Fibroblast of the conjunctiva (primary cell): Measurements from ENCODE around the gene KRT24.

Source experiments
- DNase-seq: peaks from one replicate; pipeline ENCODE4 v3.0.0-alpha.2; 2010; ENCODE audit warnings: low read depth

The KRT24 gene

DNA sequence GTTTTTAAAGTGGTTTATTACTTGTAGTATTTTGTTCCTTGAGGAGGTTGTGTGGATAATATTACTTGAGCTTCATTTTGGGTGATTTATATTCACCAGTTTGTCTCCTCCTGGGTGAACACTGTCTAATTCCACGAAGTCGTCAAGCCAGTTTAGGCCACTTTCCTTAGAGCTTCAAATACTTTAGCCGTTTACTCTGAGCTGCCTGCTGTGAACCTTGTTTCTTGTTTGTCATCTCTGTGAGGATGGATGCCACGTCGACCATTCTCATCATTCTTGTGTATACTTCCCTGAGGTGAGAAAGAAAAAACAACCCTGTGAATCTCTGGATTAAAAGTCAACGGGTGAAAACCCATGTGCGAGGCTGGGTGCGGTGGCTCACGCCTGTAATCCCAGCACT is 9.0 kb downstream of the KRT24 start:
- DNase-seq, result no peak

DNA sequence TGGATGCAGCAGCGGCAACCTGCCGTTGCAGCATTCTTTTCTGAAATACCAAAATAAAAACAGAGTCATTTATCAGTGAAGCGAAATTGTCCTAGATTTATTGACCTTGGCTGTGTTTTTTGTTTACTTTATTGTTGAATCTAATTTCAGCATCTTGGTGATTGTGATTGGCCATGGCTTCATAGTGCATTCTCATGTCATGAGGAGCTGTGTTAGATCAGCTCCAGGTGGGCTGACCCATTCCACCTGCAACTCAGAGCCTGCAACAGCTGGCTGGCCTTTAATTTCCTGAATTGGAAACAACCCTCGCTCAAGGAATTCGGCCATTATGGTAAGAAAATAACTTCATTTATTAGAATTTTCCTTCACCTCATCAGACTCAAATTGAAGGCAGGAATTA is 16.4 kb downstream of the KRT24 start:
- DNase-seq, result no peak

DNA sequence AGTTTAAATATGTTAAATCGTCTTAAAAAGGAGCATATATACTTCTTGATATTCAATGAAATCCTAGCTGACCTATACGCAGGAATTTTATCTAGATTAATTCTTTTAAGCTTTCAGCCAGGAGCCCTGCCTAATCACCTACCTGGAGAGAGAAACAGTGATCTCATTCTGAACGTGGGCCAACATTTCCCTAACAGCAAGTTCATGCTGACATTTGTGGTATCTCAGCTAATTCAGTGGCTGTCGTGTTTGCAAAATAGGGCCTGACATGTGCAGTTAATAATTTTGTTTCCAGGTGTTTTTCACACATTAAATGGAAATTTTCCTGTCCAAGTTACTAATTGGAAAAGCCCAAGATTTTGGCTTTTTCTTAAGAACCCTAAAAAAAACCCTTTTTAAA is 17.4 kb downstream of the KRT24 start:
- DNase-seq, result no peak

DNA sequence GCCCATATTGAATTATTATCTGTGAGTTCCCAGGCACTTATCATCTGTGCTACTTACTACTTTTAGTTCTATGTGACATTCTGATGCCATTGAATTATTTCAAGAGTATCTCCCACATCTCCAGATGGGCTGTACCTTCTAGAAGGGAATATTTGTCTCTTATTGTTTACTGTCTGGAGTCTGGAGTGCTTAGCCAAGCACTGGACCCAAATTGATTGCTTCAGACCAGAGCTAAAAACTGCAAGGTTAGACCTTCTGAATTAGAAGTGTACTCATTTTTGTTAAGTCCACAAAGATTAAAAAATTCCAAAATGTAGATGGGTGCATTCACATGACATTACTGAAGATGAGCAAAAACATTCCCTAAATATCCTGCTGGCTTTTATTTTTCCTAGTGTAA is 22.6 kb downstream of the KRT24 start:
- no peak for DNase-seq

DNA sequence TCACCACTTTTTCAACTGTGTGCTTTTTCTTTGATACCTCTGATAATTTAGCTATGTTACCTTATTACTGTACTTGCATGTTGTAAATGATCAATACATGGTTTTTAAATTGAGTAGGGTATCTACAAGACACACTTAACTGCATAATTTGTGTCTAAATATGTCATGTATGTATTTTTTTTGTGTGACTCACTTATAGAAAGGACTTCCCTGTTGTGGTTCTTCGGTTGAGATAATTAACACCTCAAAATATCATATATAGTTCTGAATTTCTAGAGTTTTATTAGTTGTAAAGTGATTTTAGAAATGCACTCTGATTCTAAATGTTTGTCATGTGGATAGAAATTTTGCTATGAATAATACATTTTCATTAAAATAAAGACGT is 24.0 kb downstream of the KRT24 start:
- DNase-seq, result no peak

DNA sequence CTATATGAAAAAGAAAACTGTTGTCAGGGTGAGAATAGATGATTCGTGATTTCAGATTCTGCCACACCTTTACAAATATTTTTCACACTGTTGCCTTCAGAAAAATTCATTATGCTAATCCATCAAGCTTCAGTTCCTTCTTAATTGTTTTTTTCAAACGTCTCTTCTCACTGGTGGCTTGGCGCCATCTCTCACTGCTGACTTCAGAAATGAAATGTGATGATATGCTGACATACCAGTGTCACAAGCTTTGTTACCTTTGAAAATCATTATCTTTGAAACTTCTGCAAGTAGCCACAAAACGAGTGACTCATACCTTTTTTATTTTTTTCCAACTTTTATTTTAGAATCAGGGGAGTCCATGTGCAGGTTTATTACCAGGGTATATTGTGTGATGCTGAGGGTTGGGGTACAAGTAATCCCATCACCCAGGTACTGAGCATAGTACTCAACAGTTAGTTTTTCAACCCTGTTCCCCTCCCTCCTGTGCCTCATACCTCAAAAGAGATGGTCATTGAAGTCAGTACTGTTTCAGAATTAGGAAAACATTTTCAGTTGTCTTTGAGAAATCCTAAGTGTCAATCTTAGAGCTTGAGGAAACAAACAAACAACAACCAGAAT is 24.5 kb downstream of the KRT24 start:
- no peak for DNase-seq

DNA sequence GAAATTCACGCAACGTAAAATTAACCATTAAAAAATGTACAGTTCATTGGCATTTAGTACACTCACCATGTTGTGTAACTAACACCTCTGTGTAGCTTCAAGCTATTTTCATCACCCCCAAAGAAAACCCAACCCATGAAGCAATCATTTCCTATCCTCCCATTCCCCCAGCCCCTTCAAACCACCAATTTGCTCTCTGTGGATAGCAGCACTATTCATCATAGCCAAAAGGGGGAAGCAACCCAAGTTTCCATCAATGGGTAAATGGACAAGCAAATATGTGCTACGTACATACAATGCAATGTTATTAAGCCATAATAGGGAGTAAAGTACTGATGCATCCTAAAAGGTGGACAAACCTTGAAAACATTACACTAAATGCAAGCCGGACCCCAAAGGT is 27.6 kb downstream of the KRT24 start:
- no peak for DNase-seq

DNA sequence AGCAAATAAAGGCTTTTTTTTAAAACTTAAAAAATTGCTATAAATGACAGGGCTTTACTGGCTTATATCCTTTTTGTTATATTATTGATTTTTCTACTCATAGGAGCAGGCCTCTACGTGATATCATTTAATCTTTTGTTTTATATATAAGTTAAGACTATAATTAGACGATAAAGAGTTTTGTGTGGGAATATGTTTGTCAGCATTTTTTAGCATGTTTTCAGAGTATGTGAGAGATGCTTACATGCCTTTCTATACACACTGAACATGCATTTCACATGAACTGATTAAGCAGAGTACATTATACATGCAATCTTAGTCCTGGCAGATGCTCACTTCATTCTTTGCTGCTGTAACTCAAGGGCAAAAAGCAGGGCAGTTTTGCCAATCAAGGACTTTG is 30.9 kb downstream of the KRT24 start:
- DNase-seq, result no peak

DNA sequence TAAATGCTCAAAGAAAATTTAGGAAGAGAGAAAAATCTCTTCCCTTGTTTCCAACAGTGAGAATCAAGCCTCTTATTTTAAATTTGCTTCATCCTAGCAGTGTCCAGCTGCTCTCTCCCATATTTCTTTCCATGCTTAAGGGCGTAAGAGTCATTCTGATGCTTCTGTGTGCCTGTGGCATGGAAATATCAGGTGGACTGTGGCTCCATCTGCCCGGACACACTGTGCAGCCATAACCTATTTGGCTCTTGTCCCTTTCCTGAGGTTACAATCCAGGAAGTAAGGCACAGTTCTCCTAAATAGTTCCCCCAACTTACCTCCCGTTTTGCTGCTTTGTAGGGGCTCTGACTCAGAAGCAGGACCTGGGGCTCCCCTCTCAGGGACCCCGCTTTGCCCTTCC is 32.3 kb downstream of the KRT24 start:
- DNase-seq, result no peak

DNA sequence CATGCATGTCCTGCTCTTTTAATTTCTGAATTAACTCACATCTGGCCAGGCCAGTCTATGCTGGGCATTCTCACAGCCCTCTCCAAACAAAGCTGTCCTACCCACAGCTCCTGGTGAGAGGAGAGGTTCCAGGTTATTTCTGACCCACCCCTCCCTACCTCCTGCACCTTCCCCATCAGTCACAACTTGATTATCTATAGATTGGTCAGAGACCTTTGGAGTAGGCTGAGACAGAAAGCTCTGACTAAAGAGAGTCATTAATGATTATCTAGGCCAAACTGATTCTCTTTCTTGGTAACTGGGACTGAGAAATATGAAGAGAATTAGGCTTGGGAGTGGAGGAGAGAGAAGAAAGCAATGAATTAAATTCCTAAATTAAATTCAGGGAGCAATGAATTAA is 37.2 kb downstream of the KRT24 start:
- no peak for DNase-seq

DNA sequence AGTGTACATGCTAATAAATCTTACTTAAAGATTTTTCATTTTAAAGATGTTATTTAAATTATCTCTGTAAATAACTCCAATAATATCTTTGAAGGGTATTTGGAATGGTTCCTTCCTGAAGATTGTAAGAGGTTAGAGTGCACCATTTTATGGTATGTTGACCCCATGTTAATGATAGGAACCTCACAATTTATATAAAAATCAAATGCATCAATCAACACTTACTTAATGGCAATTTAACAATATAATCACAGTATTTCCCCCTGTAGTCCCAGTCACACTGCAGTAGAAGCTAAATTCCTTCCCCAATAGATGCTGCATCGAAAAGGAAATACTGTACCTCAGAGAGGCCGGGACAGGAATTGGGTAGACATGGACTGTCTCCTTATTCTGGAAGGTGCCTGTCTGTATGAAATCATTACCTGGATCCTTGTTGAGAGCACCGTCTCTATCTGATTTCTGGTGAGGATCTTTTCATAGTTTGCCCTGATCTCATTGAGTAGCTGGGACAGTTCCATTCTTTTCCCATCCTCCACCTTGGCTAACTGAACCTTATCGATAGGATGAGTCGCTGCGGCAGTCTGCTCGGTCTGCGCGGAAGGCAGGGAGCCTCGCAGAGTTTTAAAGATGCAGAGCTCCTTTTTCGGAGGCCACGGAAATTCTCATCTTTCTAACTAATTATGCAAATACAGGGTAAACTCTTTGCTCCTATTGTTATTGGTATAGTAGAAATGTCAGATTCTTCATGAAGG is 38.8 kb downstream of the KRT24 start, which contains the start of gene KRT222:
TSS of gene KRT222 (minus strand) at position 596 of the 752 bp plus-strand sequence. CDS start at position 518, 78 bp downstream.
- no peak for DNase-seq

DNA sequence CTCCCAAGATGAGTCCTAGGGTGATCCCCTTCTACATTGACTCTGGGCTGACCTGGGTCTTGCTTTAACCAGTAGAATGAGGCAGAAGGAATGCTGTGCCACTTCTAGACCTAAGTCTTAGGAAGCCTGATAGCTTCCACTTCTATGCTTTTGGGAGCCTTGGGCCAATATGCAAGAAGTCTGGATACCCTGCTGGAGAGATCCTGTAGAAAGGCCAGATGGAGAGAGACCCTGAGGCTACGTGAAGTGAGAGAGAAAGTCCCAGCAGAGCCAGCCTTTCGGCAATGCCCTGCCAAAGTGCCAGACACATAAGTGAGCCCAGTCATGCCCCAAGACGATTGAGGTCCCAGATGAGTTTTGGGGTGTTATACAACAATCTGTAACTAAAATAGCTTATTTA is 40.3 kb downstream of the KRT24 start:
- DNase-seq, result no peak

DNA sequence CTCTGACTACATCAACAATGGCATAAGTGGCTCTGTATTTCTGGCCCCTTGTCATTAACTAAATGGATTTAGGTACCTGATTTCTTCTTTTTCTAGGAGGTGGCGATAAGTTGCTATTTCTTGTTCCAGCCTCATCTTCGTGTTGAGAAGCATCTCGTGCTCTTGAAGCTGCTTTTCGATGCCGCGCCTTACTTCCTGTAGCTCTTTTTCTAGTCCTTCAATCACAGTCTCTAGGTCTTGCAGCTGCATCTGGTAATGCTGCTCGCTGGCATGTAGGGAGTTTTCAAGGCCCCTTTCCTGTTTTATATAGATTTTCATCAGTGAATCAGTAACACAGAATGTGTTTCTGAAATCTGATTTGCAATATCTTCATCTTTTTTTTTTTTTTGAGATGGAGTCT is 43.6 kb downstream of the KRT24 start:
- no peak for DNase-seq

DNA sequence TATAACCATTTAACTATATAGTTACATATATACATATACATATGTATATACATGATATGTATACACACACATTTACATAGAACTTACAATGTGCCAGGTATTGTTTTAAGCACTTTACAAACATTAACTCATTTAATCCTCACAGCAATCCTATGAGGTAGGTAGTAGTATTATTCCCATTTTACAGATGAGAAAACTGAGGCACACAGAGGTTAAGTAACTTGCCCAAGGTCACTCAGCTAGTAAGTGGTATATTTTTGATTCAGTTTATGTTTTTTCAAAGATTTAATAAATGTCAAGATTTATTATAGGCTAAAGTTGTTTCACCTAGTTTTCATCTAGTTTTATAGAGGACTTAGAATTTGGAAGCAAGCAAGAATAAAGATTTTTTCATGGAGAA is 45.2 kb downstream of the KRT24 start:
- no peak for DNase-seq

DNA sequence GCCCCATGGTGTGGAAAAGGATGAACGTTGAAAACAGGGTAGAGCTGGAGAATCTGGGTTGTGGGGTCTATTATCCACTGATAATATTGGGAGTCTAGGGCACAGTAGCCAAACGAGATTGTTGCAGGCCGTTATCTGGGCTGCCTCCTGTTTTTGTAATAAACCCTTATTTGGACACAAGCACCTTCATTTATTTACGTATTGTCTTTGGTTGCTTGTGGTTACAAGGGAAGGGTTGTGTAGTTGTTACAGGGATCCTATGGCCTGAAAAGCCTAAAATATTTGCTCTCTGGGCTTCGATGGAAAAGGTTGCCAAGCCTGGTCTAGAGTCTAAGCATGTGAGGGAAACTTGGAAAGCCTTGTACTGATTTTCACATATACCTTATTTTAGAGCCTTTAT is 51.6 kb downstream of the KRT24 start:
- DNase-seq, result no peak

DNA sequence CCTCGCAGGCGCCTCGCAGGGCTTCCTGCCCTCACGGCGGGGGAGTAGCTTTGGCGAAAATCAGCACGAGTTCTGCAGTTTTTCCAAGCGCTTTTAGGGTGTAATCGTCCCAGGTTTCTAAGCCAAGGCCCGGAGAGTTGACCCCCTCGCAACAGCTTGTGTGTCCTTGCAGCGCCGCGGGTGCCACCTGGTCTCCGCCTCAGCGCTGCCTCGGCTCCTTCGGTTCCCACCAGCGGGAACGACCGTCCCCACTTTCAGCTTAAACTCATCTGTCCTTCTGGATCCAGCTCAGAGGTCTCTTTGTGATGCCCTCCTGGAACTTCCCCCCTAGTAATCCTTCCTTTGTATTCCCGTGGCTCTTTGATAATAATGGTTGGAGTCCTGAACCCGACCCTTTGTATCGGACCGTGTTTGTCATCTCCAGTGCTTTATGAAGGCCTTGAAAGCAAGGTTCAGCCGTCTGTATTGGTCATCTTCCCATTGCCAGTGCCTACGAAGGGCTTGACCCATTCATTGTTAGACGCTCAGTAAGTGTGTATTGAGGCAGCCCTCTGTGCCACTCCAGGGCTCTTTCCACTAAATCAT is 55.1 kb downstream of the KRT24 start:
- no peak for DNase-seq
